ENCODE measurements around the gene SMARCA4.

Gene SMARCA4

GRCh38 chr19:11041966-11042627 is 81.3 kb downstream of the SMARCA4 start:
- H3K9me3 ChIP-seq (ENCODE audit: control insufficient read depth in 1 of 2, low read length in 2 of 2): no peaks in the 10 kb centered on the region
- peaks cover 18 to 61% of the 10 kb centered on the region in 2 donors for H3K36me3 ChIP-seq (ENCODE audit: control insufficient read depth in 1 of 2, insufficient read depth in 2 of 2, low read length in 2 of 2)
- no peaks in the 10 kb centered on the region for H3K27me3 ChIP-seq (ENCODE audit: control insufficient read depth in 1 of 2, insufficient read depth in 2 of 2, low read length in 2 of 2)
- H3K9ac ChIP-seq (ENCODE audit: low read depth in 1 of 2, low read length in 2 of 2): no peak overlapping the region
- H3K4me3 ChIP-seq (ENCODE audit: low read depth in 1 of 2, low read length in 2 of 2): no peak overlapping the region
- no peaks in the 10 kb centered on the region for H3K4me1 ChIP-seq (ENCODE audit: control insufficient read depth in 1 of 2, insufficient read depth in 2 of 2, low read length in 2 of 2)
- H3K27ac ChIP-seq (ENCODE audit: low read depth, low read length): no peak overlapping the region

- Histone ChIP-seq H3K9ac (ENCODE audit: low read depth in 1 of 2, low read length in 2 of 2) (no peak overlapping the region), H3K36me3 (ENCODE audit: control insufficient read depth in 1 of 2, insufficient read depth in 2 of 2, low read length in 2 of 2) (peaks cover 13 to 54% of the 10 kb centered on the region in 2 donors), H3K27me3 (ENCODE audit: control insufficient read depth in 1 of 2, insufficient read depth in 2 of 2, low read length in 2 of 2) (no peaks in the 10 kb centered on the region), H3K27ac (ENCODE audit: low read depth, low read length) (no peak overlapping the region), H3K9me3 (ENCODE audit: control insufficient read depth in 1 of 2, low read length in 2 of 2) (no peaks in the 10 kb centered on the region), H3K4me1 (ENCODE audit: control insufficient read depth in 1 of 2, insufficient read depth in 2 of 2, low read length in 2 of 2) (peaks cover 0 to 8% of the 10 kb centered on the region in 2 donors), H3K4me3 (ENCODE audit: low read depth in 1 of 2, low read length in 2 of 2) (no peak overlapping the region)
Observed at GRCh38 chr19:11044431-11044830, 83.6 kb downstream of the SMARCA4 start.

GRCh38 chr19:11045536-11045935 is 84.7 kb downstream of the SMARCA4 start:
- H3K36me3 ChIP-seq (ENCODE audit: control insufficient read depth in 1 of 2, insufficient read depth in 2 of 2, low read length in 2 of 2): peaks cover 13 to 60% of the 10 kb centered on the region in 2 donors

GRCh38 chr19:11046605-11047354 is 86.0 kb downstream of the SMARCA4 start:
- Histone ChIP-seq H3K27ac (ENCODE audit: low read depth, low read length) (no peak overlapping the region), H3K4me1 (ENCODE audit: control insufficient read depth in 1 of 2, insufficient read depth in 2 of 2, low read length in 2 of 2) (peaks cover 0 to 11% of the 10 kb centered on the region in 2 donors), H3K27me3 (ENCODE audit: control insufficient read depth in 1 of 2, insufficient read depth in 2 of 2, low read length in 2 of 2) (no peaks in the 10 kb centered on the region), H3K9ac (ENCODE audit: low read depth in 1 of 2, low read length in 2 of 2) (no peak overlapping the region), H3K36me3 (ENCODE audit: control insufficient read depth in 1 of 2, insufficient read depth in 2 of 2, low read length in 2 of 2) (peaks cover 9 to 50% of the 10 kb centered on the region in 2 donors), H3K4me3 (ENCODE audit: low read depth in 1 of 2, low read length in 2 of 2) (no peak overlapping the region), H3K9me3 (ENCODE audit: control insufficient read depth in 1 of 2, low read length in 2 of 2) (no peaks in the 10 kb centered on the region)

More at GRCh38 chr19:11045536-11045935, 84.7 kb downstream of the SMARCA4 start:
- no peaks in the 10 kb centered on the region for H3K9me3 ChIP-seq (ENCODE audit: control insufficient read depth in 1 of 2, low read length in 2 of 2)
- H3K27me3 ChIP-seq (ENCODE audit: control insufficient read depth in 1 of 2, insufficient read depth in 2 of 2, low read length in 2 of 2): no peaks in the 10 kb centered on the region
- peaks cover 0 to 11% of the 10 kb centered on the region in 2 donors for H3K4me1 ChIP-seq (ENCODE audit: control insufficient read depth in 1 of 2, insufficient read depth in 2 of 2, low read length in 2 of 2)
- H3K27ac ChIP-seq (ENCODE audit: low read depth, low read length): no peak overlapping the region
- no peak overlapping the region for H3K4me3 ChIP-seq (ENCODE audit: low read depth in 1 of 2, low read length in 2 of 2)
- H3K9ac ChIP-seq (ENCODE audit: low read depth in 1 of 2, low read length in 2 of 2): no peak overlapping the region

- no peak overlapping the region for H3K9ac ChIP-seq (ENCODE audit: low read depth in 1 of 2, low read length in 2 of 2)
- H3K4me1 ChIP-seq (ENCODE audit: control insufficient read depth in 1 of 2, insufficient read depth in 2 of 2, low read length in 2 of 2): peaks cover 0 to 11% of the 10 kb centered on the region in 2 donors
- H3K27me3 ChIP-seq (ENCODE audit: control insufficient read depth in 1 of 2, insufficient read depth in 2 of 2, low read length in 2 of 2): no peaks in the 10 kb centered on the region
- H3K36me3 ChIP-seq (ENCODE audit: control insufficient read depth in 1 of 2, insufficient read depth in 2 of 2, low read length in 2 of 2): peaks cover 8 to 43% of the 10 kb centered on the region in 2 donors
- no peak overlapping the region for H3K27ac ChIP-seq (ENCODE audit: low read depth, low read length)
- H3K4me3 ChIP-seq (ENCODE audit: low read depth in 1 of 2, low read length in 2 of 2): no peak overlapping the region
- H3K9me3 ChIP-seq (ENCODE audit: control insufficient read depth in 1 of 2, low read length in 2 of 2): no peaks in the 10 kb centered on the region
Observed at GRCh38 chr19:11047866-11048265, 87.0 kb downstream of the SMARCA4 start.

GRCh38 chr19:11050323-11051114 is 89.7 kb downstream of the SMARCA4 start:
- Histone ChIP-seq H3K27ac (ENCODE audit: low read depth, low read length) (no peak overlapping the region), H3K9ac (ENCODE audit: low read depth in 1 of 2, low read length in 2 of 2) (no peak overlapping the region), H3K36me3 (ENCODE audit: control insufficient read depth in 1 of 2, insufficient read depth in 2 of 2, low read length in 2 of 2) (peaks cover 4 to 30% of the 10 kb centered on the region in 2 donors), H3K4me1 (ENCODE audit: control insufficient read depth in 1 of 2, insufficient read depth in 2 of 2, low read length in 2 of 2) (peaks cover 0 to 11% of the 10 kb centered on the region in 2 donors), H3K4me3 (ENCODE audit: low read depth in 1 of 2, low read length in 2 of 2) (no peak overlapping the region), H3K9me3 (ENCODE audit: control insufficient read depth in 1 of 2, low read length in 2 of 2) (no peaks in the 10 kb centered on the region), H3K27me3 (ENCODE audit: control insufficient read depth in 1 of 2, insufficient read depth in 2 of 2, low read length in 2 of 2) (no peaks in the 10 kb centered on the region)

- Histone ChIP-seq H3K36me3 (ENCODE audit: control insufficient read depth in 1 of 2, insufficient read depth in 2 of 2, low read length in 2 of 2) (peaks cover 4 to 40% of the 10 kb centered on the region in 2 donors), H3K27ac (ENCODE audit: low read depth, low read length) (no peak overlapping the region)
Observed at GRCh38 chr19:11053817-11054195, 93.0 kb downstream of the SMARCA4 start.

GRCh38 chr19:11054200-11054599 is 93.4 kb downstream of the SMARCA4 start:
- Histone ChIP-seq H3K27ac (ENCODE audit: low read depth, low read length) (no peak overlapping the region), H3K4me1 (ENCODE audit: control insufficient read depth in 1 of 2, insufficient read depth in 2 of 2, low read length in 2 of 2) (peaks cover 0 to 5% of the 10 kb centered on the region in 2 donors), H3K4me3 (ENCODE audit: low read depth in 1 of 2, low read length in 2 of 2) (no peak overlapping the region), H3K27me3 (ENCODE audit: control insufficient read depth in 1 of 2, insufficient read depth in 2 of 2, low read length in 2 of 2) (no peaks in the 10 kb centered on the region), H3K9ac (ENCODE audit: low read depth in 1 of 2, low read length in 2 of 2) (no peak overlapping the region), H3K36me3 (ENCODE audit: control insufficient read depth in 1 of 2, insufficient read depth in 2 of 2, low read length in 2 of 2) (peaks cover 4 to 38% of the 10 kb centered on the region in 2 donors), H3K9me3 (ENCODE audit: control insufficient read depth in 1 of 2, low read length in 2 of 2) (no peaks in the 10 kb centered on the region)

More at GRCh38 chr19:11053817-11054195, 93.0 kb downstream of the SMARCA4 start:
- peaks cover 0 to 9% of the 10 kb centered on the region in 2 donors for H3K4me1 ChIP-seq (ENCODE audit: control insufficient read depth in 1 of 2, insufficient read depth in 2 of 2, low read length in 2 of 2)
- no peak overlapping the region for H3K4me3 ChIP-seq (ENCODE audit: low read depth in 1 of 2, low read length in 2 of 2)
- no peaks in the 10 kb centered on the region for H3K9me3 ChIP-seq (ENCODE audit: control insufficient read depth in 1 of 2, low read length in 2 of 2)
- no peaks in the 10 kb centered on the region for H3K27me3 ChIP-seq (ENCODE audit: control insufficient read depth in 1 of 2, insufficient read depth in 2 of 2, low read length in 2 of 2)
- no peak overlapping the region for H3K9ac ChIP-seq (ENCODE audit: low read depth in 1 of 2, low read length in 2 of 2)

GRCh38 chr19:11054628-11055027 is 93.8 kb downstream of the SMARCA4 start:
- H3K9ac ChIP-seq (ENCODE audit: low read depth in 1 of 2, low read length in 2 of 2): no peak overlapping the region
- peaks cover 0 to under 1% of the 10 kb centered on the region in 2 donors for H3K4me1 ChIP-seq (ENCODE audit: control insufficient read depth in 1 of 2, insufficient read depth in 2 of 2, low read length in 2 of 2)
- no peaks in the 10 kb centered on the region for H3K27me3 ChIP-seq (ENCODE audit: control insufficient read depth in 1 of 2, insufficient read depth in 2 of 2, low read length in 2 of 2)
- no peak overlapping the region for H3K27ac ChIP-seq (ENCODE audit: low read depth, low read length)
- no peaks in the 10 kb centered on the region for H3K9me3 ChIP-seq (ENCODE audit: control insufficient read depth in 1 of 2, low read length in 2 of 2)
- H3K4me3 ChIP-seq (ENCODE audit: low read depth in 1 of 2, low read length in 2 of 2): no peak overlapping the region
- H3K36me3 ChIP-seq (ENCODE audit: control insufficient read depth in 1 of 2, insufficient read depth in 2 of 2, low read length in 2 of 2): peaks cover 4 to 42% of the 10 kb centered on the region in 2 donors

Measured in duodenal mucosa (tissue), 2 donors.